NK-92 treated with Interleukin-12 subunit alpha and Interleukin-12 subunit beta, amount 100 ng/mL, for 24 hours (cell line): ENCODE measurements around the gene ILKAP.

Experiments
- DNase-seq: peaks from one replicate; lab custom pipeline; 2025; lab: John Stamatoyannopoulos, UW

ILKAP gene

DNA sequence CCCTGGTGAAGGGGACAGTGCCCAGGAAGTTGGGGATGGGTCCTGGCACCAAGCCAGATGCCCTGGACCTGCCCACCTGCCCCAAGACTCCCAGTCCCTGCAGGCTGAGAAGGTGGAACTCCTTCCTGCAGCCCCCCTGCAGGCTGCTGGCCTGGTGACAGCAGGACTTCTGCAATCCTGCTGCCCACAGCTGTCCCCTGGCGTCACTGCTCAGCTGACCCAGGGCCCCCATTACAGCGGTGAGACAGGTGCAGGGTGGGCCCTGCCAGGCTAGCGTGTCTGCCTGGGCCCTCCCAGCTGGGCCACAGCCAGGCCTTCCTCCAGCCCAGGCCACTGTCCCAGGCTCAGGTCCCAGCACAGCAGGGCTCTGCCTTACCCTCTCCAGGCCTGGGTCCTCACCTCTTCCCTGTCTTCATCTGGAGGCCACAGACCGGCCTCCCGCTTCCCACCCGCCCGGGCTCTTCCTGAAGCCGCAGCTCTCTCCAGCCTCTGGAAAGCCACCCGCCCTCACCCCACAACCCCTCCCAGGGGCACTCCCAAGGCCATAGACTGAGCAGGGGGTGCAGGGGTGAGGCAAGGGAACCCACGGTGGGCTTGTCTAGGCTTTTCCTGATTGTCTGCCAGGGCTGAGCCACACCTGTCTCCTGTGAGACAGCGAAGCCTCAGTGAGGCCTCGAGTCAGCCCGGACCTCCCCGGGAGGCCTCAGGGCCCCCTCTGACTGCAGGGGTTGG is 53.5 kb downstream of the ILKAP start:
- no peak for DNase-seq

DNA sequence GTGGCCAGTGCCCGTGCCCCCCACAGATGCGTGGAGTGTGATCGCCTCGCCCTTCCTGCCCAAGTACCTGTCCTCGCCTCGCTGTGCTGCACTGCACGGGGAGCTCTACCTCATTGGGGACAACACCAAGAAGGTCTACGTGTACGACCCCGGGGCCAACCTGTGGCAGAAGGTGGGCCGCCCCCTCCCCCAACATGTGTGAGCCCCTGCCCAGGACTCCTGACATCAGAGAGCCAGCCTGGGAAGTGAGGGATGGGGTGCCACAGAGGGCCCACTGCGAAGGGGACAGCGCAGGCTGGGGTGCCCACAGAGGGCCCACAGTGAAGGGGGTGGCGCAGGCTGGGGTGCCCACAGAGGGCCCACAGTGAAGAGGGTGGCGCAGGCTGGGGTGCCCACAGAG is 54.5 kb downstream of the ILKAP start:
- no peak for DNase-seq

DNA sequence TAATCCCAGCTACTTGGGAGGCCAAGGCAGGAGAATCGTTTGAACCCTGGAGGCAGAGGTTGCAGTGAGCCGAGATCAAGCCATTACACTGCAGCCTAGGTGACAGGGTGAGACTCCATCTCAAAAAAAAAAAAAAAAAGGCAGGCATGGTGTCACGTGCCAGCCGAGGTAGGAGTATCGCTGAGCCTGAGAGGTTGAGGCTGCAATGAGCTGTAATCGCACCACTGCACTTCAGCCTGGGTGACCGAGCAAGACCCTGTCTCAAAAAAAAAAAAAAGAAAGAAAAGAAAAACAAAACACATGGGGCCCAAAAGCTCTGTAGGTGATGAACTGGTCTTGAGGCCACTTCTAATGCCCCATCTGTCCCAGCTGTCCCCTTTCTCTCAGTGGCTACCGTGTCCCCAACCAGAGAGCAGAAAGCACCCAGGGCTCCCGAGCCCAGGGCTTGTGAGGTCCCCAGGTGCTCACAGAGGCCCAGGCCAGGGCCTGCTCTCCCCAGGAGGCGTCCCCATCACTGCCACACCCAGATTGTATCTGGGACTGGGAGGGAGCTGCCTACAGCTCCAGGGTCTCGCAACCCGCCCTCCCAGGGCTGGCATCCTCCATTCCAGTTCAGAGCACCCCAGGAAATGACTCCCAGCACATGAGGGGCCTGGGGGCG is 56.5 kb downstream of the ILKAP start:
- DNase-seq = no peak

DNA sequence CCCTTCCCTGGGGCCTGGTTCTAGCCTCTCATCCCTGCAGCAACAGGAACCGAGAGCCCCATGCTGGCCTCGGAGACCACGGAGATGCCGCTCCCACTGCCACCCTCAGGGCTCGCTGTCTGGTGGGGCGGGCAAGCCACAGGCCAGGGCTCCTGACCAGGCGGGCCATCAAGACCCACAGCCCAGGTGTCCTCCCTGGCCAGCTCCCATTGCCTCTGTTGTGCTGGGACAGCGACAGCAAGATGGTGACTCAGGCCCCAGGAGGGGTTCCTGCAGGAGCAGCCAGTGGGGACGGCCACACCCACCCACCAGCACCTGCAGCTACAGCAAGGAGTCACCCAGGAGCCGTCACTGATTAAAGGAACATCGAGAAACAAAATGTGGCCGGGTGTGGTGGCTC is 57.6 kb downstream of the ILKAP start:
- no peak for DNase-seq

DNA sequence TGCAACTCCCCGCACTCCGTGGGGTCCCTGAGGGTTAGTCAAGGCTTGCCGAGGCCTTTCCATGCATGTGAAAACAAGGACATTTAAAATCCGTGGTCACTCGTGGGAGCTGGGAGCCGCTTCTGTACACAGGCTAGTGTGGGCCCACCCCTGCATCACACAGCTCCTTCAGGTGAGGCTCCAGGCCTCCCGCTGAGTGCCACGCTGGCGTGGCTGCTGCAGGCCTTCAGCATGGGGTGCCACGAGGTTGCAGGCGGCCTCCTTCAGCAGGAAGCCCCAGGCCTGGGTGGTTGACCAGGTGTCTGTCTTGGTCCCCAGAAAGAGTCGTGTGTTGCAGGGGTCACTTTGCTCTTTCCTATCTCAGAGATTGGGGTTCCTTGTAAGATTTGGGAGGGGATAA is 58.4 kb downstream of the ILKAP start:
- no peak for DNase-seq

DNA sequence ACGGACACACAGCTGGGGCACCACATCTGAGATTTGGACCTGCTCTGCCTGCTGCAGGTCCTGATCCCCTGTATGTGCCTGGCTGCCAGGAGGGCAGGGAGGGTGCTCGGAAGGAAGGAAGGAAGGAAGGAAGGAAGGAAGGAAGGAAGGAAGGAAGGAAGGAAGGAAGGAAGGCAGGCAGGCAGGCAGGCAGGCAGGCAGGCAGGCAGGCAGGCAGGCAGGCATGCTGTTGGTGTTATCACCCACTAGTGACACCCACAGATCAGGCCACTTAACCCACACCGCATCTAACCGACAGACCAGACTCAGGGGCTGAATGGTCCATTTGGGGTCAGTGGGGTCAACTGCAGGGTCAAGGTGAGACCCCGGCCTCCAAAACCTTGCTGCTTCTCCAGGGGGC is 59.2 kb downstream of the ILKAP start:
- DNase-seq = no peak

DNA sequence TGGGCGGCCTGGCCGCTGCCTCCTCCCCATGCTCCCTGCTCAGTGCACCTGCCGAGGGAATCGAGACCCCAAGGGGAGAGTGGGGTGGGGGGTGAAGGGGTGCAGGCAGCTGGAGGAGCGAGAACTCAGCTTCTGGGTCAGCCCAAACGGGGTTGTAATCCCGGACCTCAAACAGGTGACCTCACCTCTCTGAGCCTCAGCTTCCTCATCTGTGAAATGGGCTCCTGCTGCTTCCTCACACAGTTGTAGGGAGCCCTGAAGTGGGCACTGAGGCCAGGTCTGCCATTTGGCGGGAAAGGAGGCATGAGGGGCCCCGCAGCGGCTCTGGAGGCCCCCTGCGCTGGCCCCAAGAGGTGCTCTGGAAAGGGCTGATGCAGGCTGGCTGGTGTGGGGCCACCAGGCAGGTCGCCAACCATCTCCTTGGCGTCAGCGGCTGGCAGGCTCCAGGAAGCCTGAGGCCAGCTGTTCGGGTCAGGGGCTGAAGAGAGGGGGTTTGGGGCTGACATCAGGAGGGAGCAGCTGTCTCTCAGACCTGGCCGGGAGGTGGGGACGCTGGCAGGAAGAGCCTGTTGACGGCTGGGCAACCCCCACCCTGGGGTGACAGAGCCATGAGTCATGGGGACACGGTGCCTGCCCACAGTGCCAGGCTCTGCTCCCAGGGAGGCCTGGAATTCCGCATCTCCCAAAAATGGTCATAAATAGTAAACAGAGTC is 60.1 kb downstream of the ILKAP start:
- DNase-seq = no peak

DNA sequence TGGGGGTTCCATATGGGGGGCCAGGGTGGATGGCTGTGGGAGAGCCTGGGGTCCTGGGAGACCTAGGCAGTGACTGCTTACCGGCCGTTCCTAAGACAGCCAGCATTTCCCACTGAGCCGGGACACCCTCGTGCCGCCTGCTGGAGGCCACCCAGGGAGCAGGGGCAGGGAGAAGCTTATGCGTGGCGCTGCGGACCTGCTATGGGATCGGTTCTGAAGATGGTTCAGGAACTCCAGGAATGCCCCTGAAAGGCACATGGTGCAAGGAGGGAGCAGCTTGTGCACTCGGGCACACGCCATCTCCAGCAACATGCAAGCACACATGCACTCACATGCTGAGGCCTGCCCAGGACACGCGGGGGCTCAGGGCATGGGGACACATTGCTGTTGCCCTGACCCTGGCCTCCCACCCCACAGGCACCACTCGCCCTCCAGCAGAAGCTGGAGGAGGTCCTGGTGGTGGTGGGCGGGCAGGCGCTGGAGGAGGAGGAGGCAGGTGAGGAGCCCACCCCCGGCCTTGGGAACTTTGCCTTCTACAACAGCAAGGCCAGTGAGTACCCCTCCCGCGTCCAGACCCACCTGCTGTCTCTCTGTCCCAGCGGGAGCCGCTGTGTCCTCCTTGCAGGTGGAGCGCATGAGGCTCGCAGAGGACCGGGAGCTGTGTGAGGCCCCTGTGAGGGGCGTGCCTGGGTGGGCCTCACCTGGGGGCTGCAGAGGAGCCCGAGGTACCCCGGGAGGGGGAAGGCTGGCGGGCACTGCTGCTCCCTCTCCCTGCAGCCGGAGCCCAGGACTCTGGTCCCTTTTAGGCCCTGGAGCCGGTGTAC is 60.9 kb downstream of the ILKAP start:
- no peak for DNase-seq

DNA sequence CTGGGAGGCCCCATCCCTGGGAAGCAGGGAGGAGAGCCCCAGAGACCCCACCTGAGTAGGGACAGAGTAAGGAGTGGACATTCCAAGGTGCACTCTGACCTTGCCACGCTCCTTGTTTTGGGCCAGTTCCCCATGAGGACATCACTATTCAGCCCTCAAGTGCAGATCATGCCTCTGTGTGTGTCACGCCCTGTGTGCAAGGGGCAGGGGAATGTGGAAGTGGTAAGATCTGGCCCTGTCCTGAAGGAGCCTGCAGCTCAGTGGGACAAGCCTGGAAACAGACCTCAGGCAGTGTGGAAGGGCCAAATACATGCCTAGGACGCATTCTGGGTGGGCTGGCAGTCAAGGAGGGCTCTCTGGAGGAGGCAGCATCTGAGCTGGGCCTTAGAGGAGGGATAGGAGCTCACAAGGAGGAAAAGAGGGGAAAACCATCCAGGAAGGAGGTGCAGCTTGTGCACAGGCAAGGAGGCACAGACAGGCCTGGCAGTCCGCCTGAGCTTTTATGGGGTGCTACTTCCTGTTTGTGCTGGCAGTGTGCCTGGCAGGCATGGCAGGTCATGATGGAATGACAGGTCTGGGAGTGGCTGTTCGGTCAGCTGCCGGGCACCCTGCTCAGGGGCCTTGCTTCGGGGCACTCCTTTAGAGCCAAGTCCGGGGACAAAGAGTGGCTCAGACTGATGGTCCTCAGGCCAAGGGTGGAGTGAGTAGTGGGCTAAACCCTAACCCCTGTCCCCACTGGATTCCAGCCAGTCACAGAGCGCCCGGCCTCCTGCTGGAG is 61.8 kb downstream of the ILKAP start:
- DNase-seq = no peak

DNA sequence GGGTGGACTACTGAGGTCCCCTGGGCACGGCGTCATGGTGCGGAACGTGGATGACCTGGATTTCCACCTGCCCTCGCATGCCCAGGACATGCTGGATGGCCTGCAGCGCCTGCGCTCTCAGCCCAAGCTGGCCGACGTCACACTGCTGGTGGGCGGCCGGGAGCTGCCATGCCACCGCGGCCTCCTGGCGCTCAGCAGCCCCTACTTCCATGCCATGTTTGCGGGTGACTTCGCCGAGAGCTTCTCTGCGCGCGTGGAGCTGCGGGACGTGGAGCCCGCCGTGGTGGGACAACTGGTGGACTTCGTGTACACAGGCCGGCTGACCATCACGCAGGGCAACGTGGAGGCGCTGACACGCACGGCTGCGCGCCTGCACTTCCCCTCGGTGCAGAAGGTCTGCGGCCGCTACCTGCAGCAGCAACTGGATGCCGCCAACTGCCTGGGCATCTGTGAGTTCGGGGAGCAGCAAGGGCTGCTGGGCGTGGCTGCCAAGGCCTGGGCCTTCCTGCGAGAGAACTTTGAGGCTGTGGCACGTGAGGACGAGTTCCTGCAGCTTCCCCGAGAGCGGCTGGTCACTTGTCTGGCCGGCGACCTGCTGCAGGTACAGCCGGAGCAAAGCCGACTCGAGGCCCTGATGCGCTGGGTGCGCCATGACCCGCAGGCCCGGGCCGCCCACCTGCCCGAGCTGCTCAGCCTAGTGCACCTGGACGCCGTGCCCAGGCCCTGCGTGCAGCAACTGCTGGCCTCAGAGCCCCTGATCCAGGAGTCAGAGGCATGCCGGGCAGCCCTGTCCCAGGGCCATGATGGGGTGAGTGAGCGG is 62.6 kb downstream of the ILKAP start:
- DNase-seq = no peak

DNA sequence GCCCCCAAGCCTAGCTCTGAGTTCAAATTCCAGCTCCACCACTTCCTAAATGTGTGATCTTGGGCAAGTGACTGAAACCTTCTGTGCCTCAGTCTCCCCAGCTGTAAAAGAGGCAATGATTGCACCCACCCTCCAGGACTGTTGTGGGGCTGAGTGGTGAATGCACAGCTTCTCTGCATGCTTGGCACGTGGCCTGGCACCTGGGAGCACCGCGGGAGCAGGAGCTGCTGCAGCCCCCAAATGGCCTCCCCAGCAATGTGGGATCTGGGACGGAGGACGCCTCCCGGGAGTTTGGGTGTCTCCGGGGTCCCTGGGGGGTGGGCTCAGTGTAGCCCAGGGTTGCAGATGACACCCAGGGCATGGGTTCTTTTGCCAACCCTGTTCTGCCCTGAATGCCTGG is 63.5 kb downstream of the ILKAP start:
- no peak for DNase-seq

DNA sequence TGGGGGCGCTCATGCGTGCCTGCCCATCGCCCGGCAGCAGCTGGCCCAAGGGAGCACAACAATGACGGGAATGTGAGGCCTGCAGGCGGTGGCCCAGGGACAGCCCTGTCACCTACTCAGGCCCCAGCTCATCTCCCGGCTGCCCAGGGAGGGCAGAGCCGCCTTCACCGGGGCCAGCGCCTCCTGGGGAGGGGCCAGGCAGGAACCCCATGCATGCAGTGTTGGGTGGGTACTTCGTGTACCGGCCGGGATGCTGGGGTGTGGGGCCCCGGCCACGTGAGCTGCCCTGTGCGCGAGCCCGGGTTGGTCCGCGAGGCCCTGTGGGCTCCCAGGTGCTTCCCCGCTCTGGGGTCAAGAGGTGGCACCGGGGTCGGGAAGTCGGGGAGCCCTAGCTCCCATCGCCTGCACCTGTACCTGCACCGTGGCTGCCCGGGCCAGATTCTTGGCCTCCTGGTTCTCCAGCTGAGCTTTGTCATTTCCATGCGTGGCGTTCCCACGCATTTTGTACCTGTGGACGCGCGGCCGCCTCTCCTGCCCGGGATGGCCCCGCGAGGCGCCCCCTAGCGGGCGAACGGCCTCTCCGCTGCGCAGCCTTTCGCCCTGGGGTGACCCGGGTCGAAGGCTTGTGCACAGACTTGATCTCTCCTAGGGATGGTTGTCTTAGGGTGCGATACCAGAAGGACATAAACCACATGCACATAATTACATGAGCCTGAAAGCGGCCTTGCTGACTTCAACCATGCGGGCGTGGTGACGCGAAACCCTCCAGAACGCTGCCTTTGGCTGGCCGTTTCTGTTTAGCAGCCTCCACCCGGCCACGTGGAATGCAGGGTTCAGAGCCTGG is 64.1 kb downstream of the ILKAP start:
- no peak for DNase-seq

DNA sequence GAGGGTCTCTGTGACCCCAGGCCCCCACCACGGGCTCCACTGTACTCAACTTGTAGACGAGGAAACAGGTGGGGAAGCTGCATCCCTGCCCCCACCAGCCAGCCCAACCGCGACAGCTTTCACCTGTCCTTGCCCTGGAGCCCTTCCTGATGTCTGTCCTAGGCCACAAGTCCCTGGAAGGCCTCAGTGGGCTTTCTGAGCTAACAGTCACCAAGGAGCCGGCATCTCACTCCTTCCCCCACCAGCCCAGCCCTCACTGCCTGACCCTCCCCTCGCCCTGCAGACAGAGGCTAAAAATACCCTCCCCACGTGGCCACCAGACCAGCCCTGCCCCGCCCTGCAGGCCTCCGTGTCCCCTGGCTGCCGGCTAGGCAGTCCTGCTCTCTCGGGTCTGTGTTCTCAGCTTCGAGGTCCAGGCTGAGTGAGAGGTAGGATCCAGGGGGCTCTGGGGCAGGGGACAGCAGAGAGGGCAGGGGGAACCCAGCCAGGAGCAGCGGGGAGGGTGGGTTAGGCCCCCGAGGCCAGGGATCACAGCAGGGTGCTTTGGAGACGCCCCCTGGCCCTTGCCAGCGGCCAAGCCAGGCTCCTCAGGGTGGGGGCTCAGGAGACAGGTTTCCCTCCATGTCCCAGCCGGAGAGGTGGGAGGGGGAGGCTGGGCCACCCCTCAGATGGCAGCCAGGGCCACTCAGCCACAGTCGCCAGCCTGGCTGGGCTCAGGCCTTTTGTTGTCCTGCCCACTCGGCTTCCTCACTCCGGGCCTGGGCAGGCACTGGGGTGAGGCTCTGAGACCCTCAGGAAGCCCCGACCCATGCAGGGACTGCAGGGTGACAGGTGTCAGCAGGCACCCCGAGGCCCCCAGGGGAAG is 64.9 kb downstream of the ILKAP start, which contains the start of gene KLHL30:
KLHL30 (plus strand) TSS at position 338 of the 865 bp plus-strand sequence. CDS start 2,087 bp downstream, outside the sequence.
- DNase-seq = no peak

DNA sequence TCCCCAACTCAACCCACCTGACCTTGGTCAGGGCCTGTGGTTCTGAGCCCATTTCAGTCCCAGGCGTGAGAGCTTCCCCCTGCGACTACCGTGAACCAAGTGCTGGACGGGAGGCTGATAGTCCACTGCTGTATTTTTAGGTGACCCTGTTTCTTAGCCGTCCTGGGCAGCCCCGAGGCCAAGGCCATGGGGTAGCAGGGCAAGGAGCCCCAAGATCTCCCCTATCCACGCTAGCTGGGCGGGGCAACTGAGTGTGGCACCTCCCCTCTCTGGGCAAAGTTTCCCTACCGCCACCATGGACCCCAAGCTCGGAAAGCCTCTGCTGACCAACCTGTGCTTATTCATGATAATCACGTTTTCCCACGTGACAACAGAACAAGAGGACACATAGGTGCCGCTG is 65.6 kb downstream of the ILKAP start:
- DNase-seq = no peak

DNA sequence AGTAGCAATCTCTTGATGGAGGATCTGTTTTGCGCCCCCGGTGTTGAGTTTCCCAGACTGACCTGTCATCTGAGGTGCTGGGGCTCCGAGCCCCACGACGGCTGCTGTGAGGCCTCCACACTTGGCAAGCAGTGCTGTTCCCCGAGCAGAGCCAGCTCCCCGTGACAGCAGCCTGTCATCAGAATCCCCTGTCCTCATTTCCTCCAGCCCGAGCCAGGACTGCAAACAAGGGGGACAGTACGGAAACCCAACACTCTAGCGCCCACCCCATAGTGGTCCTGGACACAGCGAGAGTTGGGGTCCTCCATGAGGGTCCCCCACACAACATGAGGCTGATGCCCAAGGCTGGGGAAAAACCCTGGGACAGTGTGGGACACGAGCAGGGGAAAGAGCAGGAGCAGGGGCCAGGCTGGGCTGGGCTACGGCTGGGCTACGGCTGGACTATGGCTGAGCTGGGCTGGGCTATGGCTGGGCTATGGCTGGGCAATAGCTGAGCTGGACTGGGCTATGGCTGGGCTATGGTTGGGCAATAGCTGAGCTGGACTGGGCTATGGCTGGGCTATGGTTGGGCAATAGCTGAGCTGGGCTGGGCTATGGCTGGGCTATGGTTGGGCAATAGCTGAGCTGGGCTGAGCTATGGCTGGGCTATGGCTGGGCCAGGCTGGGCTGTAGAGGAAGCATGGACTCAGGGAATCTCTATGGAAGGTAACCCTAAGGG is 66.5 kb downstream of the ILKAP start:
- no peak for DNase-seq

DNA sequence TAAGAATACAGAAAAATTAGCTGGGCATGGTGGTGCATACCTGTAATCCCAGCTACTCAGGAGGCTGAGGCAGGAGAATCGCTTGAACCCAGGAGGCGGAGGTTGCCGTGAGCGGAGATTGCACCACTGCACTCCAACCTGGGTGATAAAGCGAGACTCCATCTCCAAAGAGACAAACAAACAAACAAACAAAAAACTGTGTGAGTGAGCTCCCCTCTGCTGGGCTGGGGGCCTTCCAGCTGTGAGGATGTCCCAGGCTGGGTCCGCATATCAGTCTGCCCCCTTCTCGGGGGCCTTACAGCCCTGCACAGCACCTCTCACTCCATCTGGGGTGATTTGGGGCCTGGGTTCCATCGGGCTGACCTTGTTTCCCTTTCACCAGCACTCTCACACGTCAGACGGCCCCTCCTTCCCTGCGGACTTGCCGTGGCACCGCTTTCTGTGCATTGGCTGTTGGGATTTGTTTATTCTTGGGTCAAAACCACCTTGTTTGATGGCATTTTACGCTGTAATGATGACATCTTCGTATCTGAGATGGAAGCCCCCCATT is 67.8 kb downstream of the ILKAP start:
- DNase-seq = no peak

DNA sequence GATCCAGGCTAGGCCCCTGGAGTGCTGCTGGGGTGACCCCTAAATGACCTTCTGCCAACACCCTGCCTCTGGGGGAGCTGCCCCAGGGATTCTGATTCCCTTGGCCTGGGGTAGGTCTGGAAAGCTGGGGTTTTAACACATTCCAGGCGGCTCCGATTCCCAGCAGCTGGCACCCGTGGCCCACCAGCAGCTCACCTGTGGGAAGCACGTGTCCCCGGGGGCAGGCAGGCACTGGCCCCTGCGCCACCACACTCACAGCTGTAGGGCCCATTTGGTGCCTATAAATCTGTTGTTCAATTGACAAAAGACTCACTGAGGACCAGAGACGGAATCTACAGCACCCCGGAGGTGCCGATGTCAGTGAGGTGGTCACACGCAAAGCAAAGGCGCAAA is 69.1 kb downstream of the ILKAP start:
- no peak for DNase-seq
